WTC11 (cell line): ENCODE measurements around the gene EIF3A. TPM values are rescaled to one million over a fixed set of nuclear protein-coding genes. Genes with fewer than 3 reads are reported as not detected.

Experiments used
- ATAC-seq: fragments of 200-7000 bp; cut with Tn5 transposase; 2 replicates; pipeline ENCODE4 v1.10.0; 2021; ENCODE audit warnings: mild to moderate bottlenecking, moderate library complexity
- CTCF ChIA-PET: fragments of 300-600 bp; sonication (Branson Sonifier 250); formaldehyde crosslinking; loops from one replicate; lab custom pipeline; 2021; ENCODE audit warnings: antibody characterized with exemption; lab: Charles Lee
- POLR2A ChIA-PET: fragments of 350-600 bp; sonication (Branson Sonifier 250); formaldehyde crosslinking; loops from one replicate; lab custom pipeline; 2021; ENCODE audit warnings: antibody characterized with exemption; lab: Charles Lee
- DNase-seq: peaks from one replicate; pipeline ENCODE4 v3.0.0; 2021; ENCODE audit warnings: low spot score
- H3K27ac Mint-ChIP-seq: 2 replicates; pipeline ENCODE4 v1.8.0; 2021; ENCODE audit warnings: mixed read lengths
- H3K27me3 Mint-ChIP-seq: 2 replicates; pipeline ENCODE4 v1.8.0; 2021; ENCODE audit warnings: low read depth, mild to moderate bottlenecking, moderate library complexity, mixed read lengths
- H3K36me3 Mint-ChIP-seq: 2 replicates; pipeline ENCODE4 v1.8.0; 2021; ENCODE audit warnings: mixed read lengths
- H3K4me1 Mint-ChIP-seq: 2 replicates; pipeline ENCODE4 v1.8.0; 2022; ENCODE audit warnings: mixed read lengths
- H3K4me3 Mint-ChIP-seq: 2 replicates; pipeline ENCODE4 v1.8.0; 2021; ENCODE audit warnings: mild to moderate bottlenecking, moderate library complexity, mixed read lengths
- H3K9me3 Mint-ChIP-seq: 2 replicates; pipeline ENCODE4 v1.8.0; 2021; ENCODE audit warnings: mixed read lengths
- AFF4 ChIP-seq: sonication (generic); formaldehyde crosslinking; IDR thresholded peaks from 2 replicates; pipeline ENCODE4 v1.8.1; 2023; ENCODE audit warnings: mild to moderate bottlenecking, missing genetic modification reagents, borderline replicate concordance
- CTCF ChIP-seq: fragments of 200-600 bp; IDR thresholded peaks from 2 replicates; pipeline ENCODE4 v1.8.0; 2022; ENCODE audit warnings: antibody characterized with exemption
- E2F1 ChIP-seq: sonication (generic); formaldehyde crosslinking; IDR thresholded peaks from 2 replicates; pipeline ENCODE4 v1.8.0; 2022; ENCODE audit warnings: mild to moderate bottlenecking, missing genetic modification reagents
- ESRRA ChIP-seq: sonication (generic); formaldehyde crosslinking; IDR thresholded peaks from 2 replicates; pipeline ENCODE4 v1.8.1; 2022; ENCODE audit warnings: mild to moderate bottlenecking, missing genetic modification reagents, borderline replicate concordance
- NR2C2 ChIP-seq: sonication (generic); formaldehyde crosslinking; IDR thresholded peaks from 2 replicates; pipeline ENCODE4 v1.8.0; 2022; ENCODE audit warnings: mild to moderate bottlenecking, missing genetic modification reagents
- NR3C1 ChIP-seq: sonication (generic); formaldehyde crosslinking; conservative IDR thresholded peaks from 2 replicates; pipeline ENCODE4 v1.8.1; 2023; ENCODE audit warnings: low read depth, mild to moderate bottlenecking, missing genetic modification reagents
- PRDM15 ChIP-seq: sonication (generic); formaldehyde crosslinking; IDR thresholded peaks from 2 replicates; pipeline ENCODE4 v1.8.0; 2022; ENCODE audit warnings: missing genetic modification reagents
- SOX15 ChIP-seq: fragments of 250-450 bp; sonication (Bioruptor Pico); IDR thresholded peaks from 2 replicates; pipeline ENCODE4 v1.9.0; 2021; ENCODE audit warnings: mild to moderate bottlenecking
- ZMAT4 ChIP-seq: fragments of 250-450 bp; sonication (Bioruptor Pico); IDR thresholded peaks from 2 replicates; pipeline ENCODE4 v1.9.0; 2021; ENCODE audit warnings: mild to moderate bottlenecking
- ZNF121 ChIP-seq: sonication (generic); formaldehyde crosslinking; IDR thresholded peaks from 2 replicates; pipeline ENCODE4 v1.8.0; 2023; ENCODE audit warnings: missing genetic modification reagents
- ZNF219 ChIP-seq: sonication (generic); formaldehyde crosslinking; IDR thresholded peaks from 2 replicates; pipeline ENCODE4 v1.8.0; 2023; ENCODE audit warnings: missing genetic modification reagents, mild to moderate bottlenecking, borderline replicate concordance
- ZNF263 ChIP-seq: sonication (generic); formaldehyde crosslinking; IDR thresholded peaks from 2 replicates; pipeline ENCODE4 v1.8.1; 2022; ENCODE audit warnings: low read depth, mild to moderate bottlenecking, moderate library complexity, missing genetic modification reagents
- ZNF281 ChIP-seq: sonication (generic); formaldehyde crosslinking; IDR thresholded peaks from 2 replicates; pipeline ENCODE4 v1.8.0; 2023; ENCODE audit warnings: mild to moderate bottlenecking, missing genetic modification reagents
- ZNF423 ChIP-seq: fragments of 250-450 bp; sonication (Bioruptor Pico); IDR thresholded peaks from 2 replicates; pipeline ENCODE4 v2.1.2; 2022; ENCODE audit warnings: mild to moderate bottlenecking, moderate library complexity
- total RNA-seq: library from RNA; stranded (reverse); gene quantifications from 3 replicates; pipeline ENCODE4 v1.2.3, GENCODE V29; 2021

EIF3A gene
- total RNA-seq, 1 experiment from 2014 or later = 213 TPM

GRCh38 chr10:119129721-119130120, 49.1 kb upstream of the EIF3A start (continued):
- TF ChIP-seq ZMAT4 (CRISPR knock-in tag) (no peak), ZNF263 (CRISPR knock-in tag) (no peak), ZNF121 (CRISPR knock-in tag) (no peak), E2F1 (no peak)

GRCh38 chr10:119125942-119126341, 45.3 kb upstream of the EIF3A start:
- peaks cover 55% of the 10 kb centered on the region for H3K36me3 Mint-ChIP-seq
- H3K27ac Mint-ChIP-seq = no peak overlapping the region
- no peaks in the 10 kb centered on the region for H3K4me1 Mint-ChIP-seq
- H3K4me3 Mint-ChIP-seq = no peak overlapping the region
- POLR2A ChIA-PET = no interaction called here
- no peak for ATAC-seq
- no peak for DNase-seq
- CTCF ChIA-PET = no interaction called here
- 0 out of 2 replicates have a peak, but pooled peaks cover 4% of the 10 kb centered on the region for H3K9me3 Mint-ChIP-seq
- no peaks in the 10 kb centered on the region for H3K27me3 Mint-ChIP-seq
- no peak for TF ChIP-seq NR3C1 (CRISPR knock-in tag)
- no peak for TF ChIP-seq ZNF281
- TF ChIP-seq ZNF263 (CRISPR knock-in tag) = no peak
- TF ChIP-seq ZNF219 = no peak
- TF ChIP-seq PRDM15 (CRISPR knock-in tag) = no peak
- TF ChIP-seq NR2C2 (CRISPR knock-in tag) = no peak
- TF ChIP-seq E2F1 = no peak
- TF ChIP-seq ZNF423 = no peak
- no peak for TF ChIP-seq ESRRA
- no peak for TF ChIP-seq AFF4 (CRISPR knock-in tag)
- TF ChIP-seq CTCF = no peak
- TF ChIP-seq SOX15 (CRISPR knock-in tag) = no peak
